ENCODE results near the gene UBE2Z.

The UBE2Z gene

GRCh38 chr17:48961516-48962233 is 53.5 kb downstream of the UBE2Z start:
- no peak for DNase-seq

- DNase-seq = no peak
Observed at GRCh38 chr17:48970224-48970623, 62.0 kb downstream of the UBE2Z start.

GRCh38 chr17:48970865-48971687 is 62.9 kb downstream of the UBE2Z start:
- DNase-seq = no peak

GRCh38 chr17:48972749-48973097 is 64.5 kb downstream of the UBE2Z start:
- no peak for DNase-seq

GRCh38 chr17:48973806-48974205 is 65.6 kb downstream of the UBE2Z start:
- DNase-seq = no peak
